MG63 (cell line): ENCODE data around the gene RBM46. TPM values are rescaled to one million over a fixed set of nuclear protein-coding genes. Genes with fewer than 3 reads are reported as not detected.
"Not testable (repeated sequence)": the region's sequence is repeated elsewhere in the genome, so short reads cannot be mapped to it uniquely, and the experiment has no call there.

Source experiments
- DNase-seq: peaks from one replicate; pipeline ENCODE4 v3.0.0-alpha.2; 2020
- H3K27me3 ChIP-seq: fragments of 250-450 bp; sonication (Bioruptor Pico); 2 replicates; pipeline ENCODE4 v1.5.1; 2020; ENCODE audit warnings: mild to moderate bottlenecking, moderate library complexity
- H3K36me3 ChIP-seq: fragments of 250-450 bp; sonication (Bioruptor Pico); 2 replicates; pipeline ENCODE4 v1.5.1; 2020; ENCODE audit warnings: mild to moderate bottlenecking, moderate library complexity
- H3K4me3 ChIP-seq: fragments of 250-450 bp; sonication (Bioruptor Pico); 2 replicates; pipeline ENCODE4 v1.5.1; 2020; ENCODE audit warnings: mild to moderate bottlenecking, moderate library complexity
- H3K9me3 ChIP-seq: fragments of 250-450 bp; sonication (Bioruptor Pico); 2 replicates; pipeline ENCODE4 v1.5.1; 2020; ENCODE audit warnings: mild to moderate bottlenecking, moderate library complexity
- total RNA-seq: library from RNA; depleted of rRNA; stranded (reverse); fragments of >200 nt; shearing (Covaris generic); gene quantifications from 2 replicates; pipeline ENCODE4 v1.2.3, GENCODE V29; 2014; ENCODE audit warnings: low replicate concordance

RBM46 gene
- total RNA-seq, 1 experiment from 2014 or later: not detected

DNA sequence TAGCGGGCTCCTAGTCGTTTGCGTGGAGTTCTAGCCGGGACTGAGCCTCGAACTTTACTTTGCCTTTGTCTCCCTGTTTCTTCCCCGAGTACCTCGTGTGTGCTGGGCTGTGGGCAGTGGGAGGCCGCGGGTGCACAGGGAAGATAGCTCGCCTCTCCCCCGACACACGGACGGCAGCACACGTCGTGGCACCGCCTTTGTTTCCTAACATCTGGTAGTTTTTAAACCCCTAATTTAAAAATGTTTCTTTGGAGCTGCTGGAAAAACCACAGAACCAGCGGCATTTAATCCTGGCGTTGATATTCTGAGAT lies 866 bp downstream of the RBM46 start:
- Histone ChIP-seq H3K4me3 (no peak overlapping the region), H3K9me3 (no peaks in the 10 kb centered on the region), H3K36me3 (no peaks in the 10 kb centered on the region), H3K27me3 (peaks cover 2% of the 10 kb centered on the region; the same call in 1 of the 2 replicates)
- DNase-seq: no peak

DNA sequence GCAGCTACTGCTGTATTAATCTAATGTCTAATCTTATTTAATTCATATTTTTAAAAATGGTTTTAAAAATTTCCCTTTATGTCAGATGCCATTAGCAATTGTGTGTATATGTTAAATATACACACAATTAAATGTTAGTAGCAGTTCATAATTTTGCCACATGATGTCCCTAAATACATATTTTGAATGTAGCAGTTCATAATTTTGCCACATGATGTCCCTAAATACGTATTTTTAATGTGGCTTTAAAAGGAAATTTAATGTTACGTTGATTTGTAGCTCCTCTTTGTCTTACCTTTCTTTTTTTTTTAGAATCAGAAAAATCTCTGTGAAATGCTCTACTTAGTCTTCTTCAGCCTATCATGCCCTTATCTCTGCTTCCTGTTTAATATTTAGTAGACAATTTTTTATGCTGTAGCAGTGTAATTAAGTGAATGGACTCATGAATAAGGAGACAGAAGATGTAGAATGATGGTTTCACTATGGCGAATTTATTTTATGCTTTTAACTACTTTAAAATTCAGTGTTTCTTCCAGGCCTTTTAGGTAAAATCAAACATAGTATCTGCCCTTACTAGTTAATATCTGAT lies 26.1 kb downstream of the RBM46 start:
- no peaks in the 10 kb centered on the region for H3K36me3 ChIP-seq
- H3K9me3 ChIP-seq: no peaks in the 10 kb centered on the region
- no peak overlapping the region for H3K4me3 ChIP-seq
- H3K27me3 ChIP-seq: no peaks in the 10 kb centered on the region
- no peak for DNase-seq

DNA sequence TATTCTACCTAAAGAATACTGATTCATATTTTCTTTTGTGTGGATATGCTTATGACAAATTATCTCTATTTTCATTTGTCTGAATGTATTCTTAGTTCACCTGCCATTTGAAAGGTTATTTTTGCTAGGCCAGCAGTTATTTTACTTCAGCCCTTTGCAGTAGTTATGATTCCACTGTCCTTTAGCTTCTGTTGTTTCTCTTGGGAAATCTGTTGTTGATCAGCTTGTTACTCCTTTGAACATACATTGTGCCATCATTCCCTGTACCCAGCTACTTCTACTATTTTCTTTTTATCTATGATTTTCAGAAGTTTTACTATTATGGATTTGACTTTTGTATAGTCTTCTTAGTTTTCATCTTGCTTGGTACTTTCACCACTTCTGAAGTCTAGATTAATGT lies 37.2 kb downstream of the RBM46 start:
- no peak overlapping the region for H3K4me3 ChIP-seq
- H3K27me3 ChIP-seq: no peaks in the 10 kb centered on the region
- no peaks in the 10 kb centered on the region for H3K36me3 ChIP-seq
- no peak for DNase-seq
- no peaks in the 10 kb centered on the region for H3K9me3 ChIP-seq

DNA sequence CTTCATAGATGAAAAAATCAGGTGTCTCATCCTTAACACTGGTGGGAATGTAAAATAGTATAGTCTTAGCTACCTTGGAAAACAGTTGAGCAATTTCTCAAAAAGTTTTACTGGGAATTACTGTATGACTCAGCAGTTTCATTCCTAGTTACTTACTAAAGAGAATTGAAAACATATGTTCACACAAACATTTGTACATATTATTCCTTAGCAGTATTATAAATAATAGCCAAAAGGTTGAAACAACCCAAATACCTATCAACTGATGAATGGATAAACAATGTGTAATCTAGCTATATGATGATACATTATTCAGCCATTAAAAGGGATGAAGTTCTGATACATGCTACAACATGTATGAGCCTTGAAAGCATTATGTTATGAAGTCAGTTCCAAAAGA lies 41.7 kb downstream of the RBM46 start:
- Histone ChIP-seq H3K4me3 (no peak overlapping the region), H3K9me3 (no peaks in the 10 kb centered on the region), H3K27me3 (no peaks in the 10 kb centered on the region), H3K36me3 (no peaks in the 10 kb centered on the region)
- no peak for DNase-seq

DNA sequence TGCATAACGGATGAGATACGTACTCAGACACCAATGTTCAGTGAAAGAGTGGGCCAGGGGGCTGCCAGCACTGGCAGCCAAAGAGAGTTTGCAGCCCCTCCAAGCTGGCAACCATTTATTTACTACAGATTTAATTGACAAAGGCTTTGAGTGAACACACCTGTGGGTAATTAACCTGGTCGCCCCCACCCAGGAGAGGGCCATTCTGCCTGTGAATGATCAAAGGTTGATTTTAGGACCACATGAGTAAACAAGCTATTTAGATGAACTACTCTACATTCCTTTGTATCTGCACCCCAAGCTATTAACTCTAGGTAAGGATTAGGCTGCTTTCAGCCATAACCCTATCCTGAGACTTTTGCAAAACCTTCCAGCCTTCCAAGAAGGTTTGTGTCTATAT lies 55.0 kb downstream of the RBM46 start:
- no peak overlapping the region for H3K4me3 ChIP-seq
- no peaks in the 10 kb centered on the region for H3K36me3 ChIP-seq

DNA sequence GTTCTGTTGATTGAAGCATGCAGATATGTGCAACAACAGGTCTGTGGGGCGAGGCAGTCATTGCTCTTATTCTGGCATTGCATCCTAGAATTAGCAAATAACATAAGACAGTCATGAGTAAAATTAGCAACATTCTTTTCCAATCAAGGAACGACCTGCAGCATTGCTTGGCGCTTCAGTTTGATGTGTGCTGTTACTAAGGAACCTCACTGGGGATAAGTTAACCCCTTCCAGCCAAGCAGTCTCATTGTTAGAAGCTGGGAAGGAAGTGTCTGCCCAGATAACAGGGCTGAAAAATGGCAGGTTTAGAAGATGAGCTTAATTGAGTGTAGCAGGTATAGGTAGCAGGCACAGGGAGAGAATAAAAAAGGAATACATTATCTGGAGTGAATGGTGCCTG lies 55.4 kb downstream of the RBM46 start:
- Histone ChIP-seq H3K27me3 (no peaks in the 10 kb centered on the region), H3K4me3 (no peak overlapping the region), H3K36me3 (no peaks in the 10 kb centered on the region), H3K9me3 (no peaks in the 10 kb centered on the region)
- no peak for DNase-seq

More for the DNA sequence above, 55.0 kb downstream of the RBM46 start:
- H3K9me3 ChIP-seq: no peaks in the 10 kb centered on the region
- no peak for DNase-seq
- H3K27me3 ChIP-seq: no peaks in the 10 kb centered on the region

DNA sequence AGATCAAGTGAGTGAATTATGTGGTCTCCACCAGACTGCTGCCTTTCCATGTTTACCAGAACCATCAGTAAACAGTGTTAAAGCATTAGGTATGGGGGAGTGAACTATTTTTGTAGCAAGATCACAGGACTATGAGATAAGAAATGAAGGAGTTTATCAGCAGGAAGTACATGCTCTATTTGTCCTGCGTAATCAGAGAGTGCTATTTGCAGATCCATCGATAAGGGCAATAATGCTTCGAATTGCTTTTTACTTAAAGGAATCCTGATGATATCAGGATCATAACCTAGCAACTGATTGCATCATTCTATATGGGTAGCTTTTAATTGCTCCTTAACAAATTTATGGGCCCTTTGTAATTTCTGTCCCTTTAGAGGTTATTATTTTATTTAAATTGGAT lies 57.1 kb downstream of the RBM46 start:
- no peaks in the 10 kb centered on the region for H3K27me3 ChIP-seq

DNA sequence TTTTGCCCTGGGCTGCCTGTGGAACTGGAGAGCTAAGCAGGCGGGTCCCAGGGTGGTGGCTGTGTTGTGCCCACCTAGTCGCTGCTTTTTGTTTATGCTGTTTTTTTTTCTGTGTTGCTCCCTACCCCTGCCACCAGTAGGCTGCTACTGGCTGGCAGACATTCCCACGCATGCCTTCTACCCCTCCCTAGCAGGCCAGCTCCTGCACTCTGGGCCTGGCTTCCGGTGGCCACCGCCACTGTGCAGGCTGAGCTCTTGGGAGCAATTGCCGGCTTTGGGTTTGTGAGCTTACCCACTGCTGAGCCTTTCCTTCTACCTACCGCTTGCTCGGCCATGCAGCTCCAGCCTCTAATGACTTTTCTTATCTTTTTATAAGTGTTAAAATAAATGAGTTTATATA lies 57.6 kb downstream of the RBM46 start:
- Histone ChIP-seq H3K9me3 (no peaks in the 10 kb centered on the region), H3K27me3 (no peaks in the 10 kb centered on the region), H3K4me3 (no peak overlapping the region), H3K36me3 (no peaks in the 10 kb centered on the region)
- DNase-seq: no peak

More for the DNA sequence above, 57.1 kb downstream of the RBM46 start:
- H3K9me3 ChIP-seq: no peaks in the 10 kb centered on the region
- H3K4me3 ChIP-seq: no peak overlapping the region
- H3K36me3 ChIP-seq: no peaks in the 10 kb centered on the region
- no peak for DNase-seq

DNA sequence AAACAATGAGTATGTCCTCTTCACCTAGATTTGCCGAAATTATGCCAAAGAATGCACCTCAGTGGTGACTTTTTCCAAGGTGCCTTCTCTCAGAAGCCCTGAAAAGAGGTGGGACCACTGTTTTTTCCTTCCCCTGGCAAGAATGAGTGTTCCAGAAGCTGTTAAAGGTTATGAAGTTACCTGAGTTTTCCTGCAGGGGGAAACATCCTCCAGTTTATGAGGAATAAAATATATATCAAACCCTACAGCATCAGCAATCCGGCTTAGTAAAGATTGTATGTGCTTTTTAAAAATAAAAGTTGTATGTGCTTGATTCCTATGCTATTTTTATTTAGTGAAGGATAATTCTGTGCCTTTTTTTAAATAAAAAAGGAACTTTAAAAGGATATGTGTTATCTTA lies 73.3 kb downstream of the RBM46 start:
- no peak for DNase-seq
- H3K9me3 ChIP-seq: no peaks in the 10 kb centered on the region
- no peaks in the 10 kb centered on the region for H3K27me3 ChIP-seq

DNA sequence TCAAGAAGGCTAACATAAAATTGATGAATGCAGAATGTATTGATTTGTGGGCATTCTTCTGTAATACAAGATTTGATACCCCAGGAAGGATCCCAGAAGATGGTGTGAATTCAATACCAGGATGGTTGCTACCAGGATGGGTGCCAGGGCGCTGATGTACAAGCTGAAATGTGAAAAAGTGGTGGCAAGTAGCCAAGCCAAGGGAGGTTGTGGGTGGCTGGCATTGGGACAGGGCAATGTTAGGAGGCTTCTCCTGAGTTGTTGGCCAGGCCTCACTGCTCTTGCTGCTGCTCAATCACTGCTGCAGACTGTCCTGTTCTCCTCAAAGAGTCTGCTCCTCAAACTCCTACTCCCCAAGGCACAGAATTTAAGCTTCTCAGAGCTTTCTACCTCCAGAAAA lies 77.1 kb downstream of the RBM46 start:
- Histone ChIP-seq H3K27me3 (no peaks in the 10 kb centered on the region), H3K9me3 (no peaks in the 10 kb centered on the region), H3K36me3 (no peaks in the 10 kb centered on the region), H3K4me3 (no peak overlapping the region)
- no peak for DNase-seq

More for the DNA sequence above, 73.3 kb downstream of the RBM46 start:
- Histone ChIP-seq H3K4me3 (no peak overlapping the region), H3K36me3 (no peaks in the 10 kb centered on the region)

DNA sequence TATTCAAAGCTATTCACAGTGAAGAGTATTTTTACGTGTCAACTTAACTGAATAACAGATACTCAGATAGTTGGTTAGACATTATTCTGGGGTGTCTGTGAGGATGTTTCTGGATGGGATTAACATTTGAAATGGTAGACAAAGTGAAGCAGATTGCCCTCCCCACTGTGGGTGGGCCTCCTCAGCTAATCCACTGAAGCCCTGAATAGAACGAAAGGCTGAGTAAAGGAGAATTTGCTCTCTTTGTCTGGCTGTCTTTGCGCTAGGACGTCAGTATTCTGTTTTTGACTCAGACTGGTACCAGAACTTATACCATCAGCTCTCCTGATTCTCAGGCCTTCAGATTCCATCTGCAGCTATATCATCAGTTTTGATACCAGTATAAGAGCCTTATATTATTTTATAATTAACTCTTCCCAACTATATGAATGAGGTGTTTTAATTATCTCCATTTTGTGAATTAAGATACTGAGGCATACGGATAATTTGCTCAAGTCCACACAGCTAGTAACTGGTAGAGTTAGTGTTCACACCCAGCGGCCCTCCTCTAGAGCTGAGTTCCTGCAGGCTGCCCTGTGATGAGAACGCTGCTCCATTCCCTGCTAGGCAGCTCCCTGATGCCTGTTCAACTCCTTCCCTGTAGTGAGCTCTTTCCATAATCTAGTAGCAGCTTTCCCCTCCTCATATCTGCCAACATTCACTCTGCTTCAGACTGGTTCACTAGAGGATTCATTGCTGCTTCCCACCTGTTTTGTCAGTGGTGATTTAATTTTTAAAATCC lies 87.5 kb downstream of the RBM46 start:
- no peaks in the 10 kb centered on the region for H3K27me3 ChIP-seq
- no peak for DNase-seq
- no peaks in the 10 kb centered on the region for H3K9me3 ChIP-seq
- H3K36me3 ChIP-seq: no peaks in the 10 kb centered on the region
- no peak overlapping the region for H3K4me3 ChIP-seq

DNA sequence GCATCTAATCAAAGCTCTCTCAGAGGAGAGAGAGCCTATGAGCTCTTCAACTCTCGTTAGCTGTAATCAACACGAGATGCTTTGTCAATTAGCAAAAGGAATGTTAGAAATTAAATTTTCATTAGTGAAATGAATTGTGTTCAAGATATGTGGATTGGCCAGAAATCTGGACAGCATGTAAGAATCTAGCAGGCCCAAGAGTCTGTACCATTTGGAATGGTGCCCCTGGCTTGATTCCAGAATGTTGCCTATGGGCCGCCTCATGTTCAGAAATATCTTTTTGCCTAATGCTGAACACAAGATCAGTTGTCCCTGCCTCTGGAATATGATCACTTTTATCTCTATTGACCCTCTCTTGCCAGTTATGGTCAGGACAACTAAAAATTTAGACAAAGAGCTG lies 88.2 kb downstream of the RBM46 start:
- Histone ChIP-seq H3K27me3 (no peaks in the 10 kb centered on the region), H3K9me3 (no peaks in the 10 kb centered on the region), H3K4me3 (no peak overlapping the region), H3K36me3 (no peaks in the 10 kb centered on the region)
- DNase-seq: no peak

DNA sequence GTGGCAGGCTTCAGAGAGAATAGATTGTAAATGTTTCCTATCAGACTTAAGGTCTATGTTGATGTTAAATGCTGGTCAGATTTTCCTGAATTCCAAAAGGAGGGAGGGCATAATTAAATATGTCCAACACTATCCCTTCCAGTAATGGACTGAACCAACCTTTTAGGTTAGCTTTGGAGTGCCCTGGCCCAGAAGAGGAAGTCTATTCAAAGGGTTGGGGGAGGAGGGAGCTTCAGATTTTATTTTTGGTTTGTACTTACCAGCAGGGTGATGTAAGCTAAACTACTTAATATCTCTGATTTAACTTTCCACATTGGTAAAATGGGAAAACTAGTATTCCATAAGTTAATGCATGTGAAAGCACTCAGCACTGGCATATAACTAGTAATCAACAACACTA lies 91.1 kb downstream of the RBM46 start:
- DNase-seq: no peak
- Histone ChIP-seq H3K27me3 (no peaks in the 10 kb centered on the region), H3K36me3 (no peaks in the 10 kb centered on the region), H3K9me3 (no peaks in the 10 kb centered on the region), H3K4me3 (no peak overlapping the region)

DNA sequence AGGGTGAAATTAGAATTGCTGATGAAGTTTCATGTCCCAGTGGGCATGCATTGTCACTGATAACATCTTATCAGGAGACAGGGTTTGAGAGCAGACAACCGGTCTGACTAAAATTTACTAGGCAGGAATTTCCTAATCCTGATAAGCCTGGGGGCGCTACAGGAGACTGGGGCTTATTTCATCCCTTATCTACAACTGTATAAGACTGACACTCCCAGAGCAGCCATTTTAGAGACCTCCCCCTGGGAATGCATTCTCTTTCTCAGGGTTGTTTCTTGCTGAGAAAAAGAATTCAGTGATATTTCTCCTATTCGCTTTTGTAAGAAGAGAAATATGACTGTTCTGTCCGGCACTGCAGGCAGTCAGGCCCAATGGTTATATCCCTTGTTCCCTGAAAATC lies 93.0 kb downstream of the RBM46 start:
- not testable (repeated sequence) for H3K27me3 ChIP-seq, DNase-seq

DNA sequence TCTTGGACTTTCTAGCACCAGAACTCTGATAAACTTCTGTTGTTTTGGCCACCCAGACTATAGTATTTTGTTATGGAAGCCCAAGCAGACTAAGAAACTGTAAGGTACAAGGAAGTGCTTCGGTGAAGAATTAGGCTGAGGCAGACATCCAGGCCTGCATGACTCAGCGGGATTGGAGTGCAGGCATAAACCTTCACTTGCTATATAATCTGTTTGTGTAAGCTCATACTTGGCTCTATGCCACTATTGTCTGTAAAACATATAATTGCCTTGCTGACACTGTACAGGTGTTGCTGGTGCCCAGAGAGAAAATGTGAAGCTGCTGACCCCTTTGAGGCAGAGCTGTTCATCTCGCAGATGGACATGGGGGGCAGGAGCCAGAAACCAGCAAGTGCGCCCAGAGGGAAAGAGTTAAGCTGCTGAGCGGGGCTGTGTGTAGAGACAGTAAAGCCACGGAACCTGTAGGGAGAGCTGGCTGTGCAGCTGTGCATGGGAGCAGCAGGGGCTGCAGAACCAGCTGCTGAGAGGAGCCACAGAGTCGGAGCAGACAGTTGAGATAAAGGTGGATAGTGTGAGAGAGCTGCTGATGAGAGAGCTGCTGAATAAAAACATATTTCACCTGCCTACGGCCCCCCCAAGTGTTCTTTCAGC lies 96.2 kb downstream of the RBM46 start:
- DNase-seq: peak; percentile 63
- H3K27me3 ChIP-seq: no peaks in the 10 kb centered on the region
- no peak overlapping the region for H3K4me3 ChIP-seq

More for the DNA sequence above, 93.0 kb downstream of the RBM46 start:
- not testable (repeated sequence) for H3K36me3 ChIP-seq, H3K4me3 ChIP-seq, H3K9me3 ChIP-seq

More for the DNA sequence above, 96.2 kb downstream of the RBM46 start:
- Histone ChIP-seq H3K36me3 (no peaks in the 10 kb centered on the region), H3K9me3 (no peaks in the 10 kb centered on the region)
